Activated CD4-positive, alpha-beta T cell treated with anti-CD3 and anti-CD28 coated beads, Interleukin-2, amount 10 ng/mL, durations not matched to agents 24 days and 14 days (primary cell): ENCODE results near the gene NBAS. TPM values are rescaled to one million over a fixed set of nuclear protein-coding genes. Genes with fewer than 3 reads are reported as not detected.

ENCODE experiments used
- DNase-seq: peaks from one replicate; pipeline ENCODE4 v3.0.0; 2022
- H3K27ac Mint-ChIP-seq: one replicate; pipeline ENCODE4 v1.8.0; 2022; ENCODE audit warnings: mild to moderate bottlenecking, mixed read lengths
- H3K27me3 Mint-ChIP-seq: one replicate; pipeline ENCODE4 v1.8.0; 2022; ENCODE audit warnings: mixed read lengths
- H3K36me3 Mint-ChIP-seq: one replicate; pipeline ENCODE4 v1.8.0; 2022; ENCODE audit warnings: low read depth, mild to moderate bottlenecking, mixed read lengths
- H3K4me1 Mint-ChIP-seq: one replicate; pipeline ENCODE4 v1.8.0; 2021; ENCODE audit warnings: mixed read lengths
- H3K4me3 Mint-ChIP-seq: one replicate; pipeline ENCODE4 v1.8.0; 2022; ENCODE audit warnings: mild to moderate bottlenecking, moderate library complexity, mixed read lengths
- H3K9me3 Mint-ChIP-seq: one replicate; pipeline ENCODE4 v1.8.0; 2021; ENCODE audit warnings: mixed read lengths
- intact Hi-C: fragments of 100-400 bp; cut with micrococcal nuclease; formaldehyde crosslinking; loops from one replicate; pipeline ENCODE4 v1.15.1; 2023
- total RNA-seq: library from RNA; stranded (reverse); gene quantifications from 2 replicates; pipeline ENCODE4 v1.2.3, GENCODE V29; 2022

NBAS gene
- total RNA-seq, 1 donor from 2014 or later = 38.5 TPM

- peaks cover 3% of the 10 kb centered on the region for H3K27me3 Mint-ChIP-seq
- H3K4me1 Mint-ChIP-seq = peaks cover 31% of the 10 kb centered on the region
- peaks cover 2% of the 10 kb centered on the region for H3K36me3 Mint-ChIP-seq
- no peak for DNase-seq
- no peaks in the 10 kb centered on the region for H3K9me3 Mint-ChIP-seq
- intact Hi-C loops = loop anchor here (2.0 to 5.0 kb wide), 2 partner anchors 183 to 384 kb away; no protein-coding TSS in a partner anchor
- H3K4me3 Mint-ChIP-seq = peak overlapping the region; percentile 99
- H3K27ac Mint-ChIP-seq = peak overlapping the region; percentile 94
Observed at GRCh38 chr2:15560140-15560987, 770 bp downstream of the NBAS start.

GRCh38 chr2:15559379-15560139 is 1.6 kb downstream of the NBAS start:
- Mint-ChIP-seq H3K27me3 (peaks cover 3% of the 10 kb centered on the region), H3K27ac (no peak overlapping the region), H3K4me3 (peak overlapping the region; percentile 99), H3K4me1 (peaks cover 31% of the 10 kb centered on the region), H3K36me3 (peaks cover 2% of the 10 kb centered on the region), H3K9me3 (no peaks in the 10 kb centered on the region)
- peak; percentile 36 for DNase-seq
- intact Hi-C loops = loop anchor here (2.0 to 5.0 kb wide), 2 partner anchors 182 to 383 kb away; no protein-coding TSS in a partner anchor

GRCh38 chr2:15557887-15558311 is 3.2 kb downstream of the NBAS start:
- intact Hi-C loops = no loop called here
- Mint-ChIP-seq H3K9me3 (no peaks in the 10 kb centered on the region), H3K36me3 (peaks cover 8% of the 10 kb centered on the region), H3K4me1 (peaks cover 26% of the 10 kb centered on the region), H3K27me3 (no peaks in the 10 kb centered on the region), H3K27ac (no peak overlapping the region), H3K4me3 (no peak overlapping the region)
- DNase-seq = peak; percentile 44

- Mint-ChIP-seq H3K4me1 (peaks cover 14% of the 10 kb centered on the region), H3K27me3 (no peaks in the 10 kb centered on the region), H3K27ac (no peak overlapping the region), H3K9me3 (no peaks in the 10 kb centered on the region), H3K4me3 (no peak overlapping the region), H3K36me3 (peaks cover 14% of the 10 kb centered on the region)
- DNase-seq = no peak
- intact Hi-C loops = no loop called here
Observed at GRCh38 chr2:15556311-15556930, 4.7 kb downstream of the NBAS start.

GRCh38 chr2:15555760-15556193 is 5.4 kb downstream of the NBAS start:
- Mint-ChIP-seq H3K4me1 (peaks cover 14% of the 10 kb centered on the region), H3K27me3 (no peaks in the 10 kb centered on the region), H3K27ac (no peak overlapping the region), H3K36me3 (peaks cover 14% of the 10 kb centered on the region), H3K4me3 (no peak overlapping the region), H3K9me3 (no peaks in the 10 kb centered on the region)
- intact Hi-C loops = no loop called here
- DNase-seq = no peak

GRCh38 chr2:15554525-15555218 is 6.5 kb downstream of the NBAS start:
- Mint-ChIP-seq H3K9me3 (no peaks in the 10 kb centered on the region), H3K27ac (no peak overlapping the region), H3K4me1 (peaks cover 8% of the 10 kb centered on the region), H3K27me3 (no peaks in the 10 kb centered on the region), H3K36me3 (peaks cover 14% of the 10 kb centered on the region), H3K4me3 (no peak overlapping the region)
- intact Hi-C loops = no loop called here
- DNase-seq = no peak

- H3K27me3 Mint-ChIP-seq = no peaks in the 10 kb centered on the region
- intact Hi-C loops = no loop called here
- H3K36me3 Mint-ChIP-seq = peaks cover 17% of the 10 kb centered on the region
- no peak overlapping the region for H3K4me3 Mint-ChIP-seq
- no peaks in the 10 kb centered on the region for H3K9me3 Mint-ChIP-seq
- H3K27ac Mint-ChIP-seq = no peak overlapping the region
- DNase-seq = no peak
- H3K4me1 Mint-ChIP-seq = peaks cover 4% of the 10 kb centered on the region
Observed at GRCh38 chr2:15553951-15554350, 7.2 kb downstream of the NBAS start.

GRCh38 chr2:15553519-15553918 is 7.6 kb downstream of the NBAS start:
- H3K27me3 Mint-ChIP-seq = no peaks in the 10 kb centered on the region
- no peak overlapping the region for H3K4me3 Mint-ChIP-seq
- H3K4me1 Mint-ChIP-seq = peaks cover 4% of the 10 kb centered on the region
- no peaks in the 10 kb centered on the region for H3K9me3 Mint-ChIP-seq
- H3K36me3 Mint-ChIP-seq = peaks cover 17% of the 10 kb centered on the region
- no peak overlapping the region for H3K27ac Mint-ChIP-seq
- no peak for DNase-seq
- intact Hi-C loops = no loop called here

- Mint-ChIP-seq H3K27ac (no peak overlapping the region), H3K36me3 (peaks cover 19% of the 10 kb centered on the region), H3K4me3 (no peak overlapping the region), H3K9me3 (no peaks in the 10 kb centered on the region), H3K27me3 (no peaks in the 10 kb centered on the region), H3K4me1 (no peaks in the 10 kb centered on the region)
- intact Hi-C loops = no loop called here
- DNase-seq = no peak
Observed at GRCh38 chr2:15548974-15549373, 12.2 kb downstream of the NBAS start.

GRCh38 chr2:15547115-15547876 is 13.8 kb downstream of the NBAS start:
- H3K4me1 Mint-ChIP-seq = no peaks in the 10 kb centered on the region
- no peaks in the 10 kb centered on the region for H3K9me3 Mint-ChIP-seq
- no peaks in the 10 kb centered on the region for H3K27me3 Mint-ChIP-seq
- H3K4me3 Mint-ChIP-seq = no peak overlapping the region
- no peak for DNase-seq
- H3K27ac Mint-ChIP-seq = no peak overlapping the region
- H3K36me3 Mint-ChIP-seq = peaks cover 17% of the 10 kb centered on the region
- intact Hi-C loops = no loop called here

- intact Hi-C loops = no loop called here
- DNase-seq = no peak
- H3K27me3 Mint-ChIP-seq = no peaks in the 10 kb centered on the region
- peaks cover 14% of the 10 kb centered on the region for H3K36me3 Mint-ChIP-seq
- no peaks in the 10 kb centered on the region for H3K4me1 Mint-ChIP-seq
- no peak overlapping the region for H3K27ac Mint-ChIP-seq
- H3K9me3 Mint-ChIP-seq = no peaks in the 10 kb centered on the region
- no peak overlapping the region for H3K4me3 Mint-ChIP-seq
Observed at GRCh38 chr2:15546297-15547098, 14.6 kb downstream of the NBAS start.

- peaks cover 13% of the 10 kb centered on the region for H3K36me3 Mint-ChIP-seq
- no peaks in the 10 kb centered on the region for H3K9me3 Mint-ChIP-seq
- H3K27ac Mint-ChIP-seq = no peak overlapping the region
- peaks cover 4% of the 10 kb centered on the region for H3K4me1 Mint-ChIP-seq
- no peaks in the 10 kb centered on the region for H3K27me3 Mint-ChIP-seq
- DNase-seq = no peak
- no peak overlapping the region for H3K4me3 Mint-ChIP-seq
- intact Hi-C loops = no loop called here
Observed at GRCh38 chr2:15544227-15544626, 16.9 kb downstream of the NBAS start.
